Measurements from ENCODE around the gene CLDN5.

- no peak for TF ChIP-seq CTCF (conservative IDR thresholded peaks at IDR 0.05 in 1 of 2, IDR thresholded peaks at IDR 0.05 in 1 of 2; ENCODE audit: low read depth in 1 of 2, low read length in 2 of 2)
- no peak for TF ChIP-seq EZH2 (IDR thresholded peaks at IDR 0.05; ENCODE audit: low read length, missing control alignments)
Observed at GRCh38 chr22:19559956-19560355, 35.7 kb upstream of the CLDN5 start.

All from fibroblast of lung (primary cell).